GM10266 (cell line): ENCODE data around the gene RAPGEF1.
"Not testable (repeated sequence)": the region's sequence is repeated elsewhere in the genome, so short reads cannot be mapped to it uniquely, and the experiment has no call there.

Experiments
- DNase-seq: peaks from one replicate; pipeline ENCODE4 v3.0.0; 2012; ENCODE audit errors: extremely low spot score
- TF ChIP-seq, protein P1 (sequence below): IDR thresholded peaks from 2 replicates; pipeline ENCODE4 v1.5.1; 2012; ENCODE audit warnings: mild to moderate bottlenecking, low read depth; ENCODE audit not compliant: control insufficient read depth, insufficient read depth; ENCODE audit errors: missing control alignments

Gene RAPGEF1

DNA sequence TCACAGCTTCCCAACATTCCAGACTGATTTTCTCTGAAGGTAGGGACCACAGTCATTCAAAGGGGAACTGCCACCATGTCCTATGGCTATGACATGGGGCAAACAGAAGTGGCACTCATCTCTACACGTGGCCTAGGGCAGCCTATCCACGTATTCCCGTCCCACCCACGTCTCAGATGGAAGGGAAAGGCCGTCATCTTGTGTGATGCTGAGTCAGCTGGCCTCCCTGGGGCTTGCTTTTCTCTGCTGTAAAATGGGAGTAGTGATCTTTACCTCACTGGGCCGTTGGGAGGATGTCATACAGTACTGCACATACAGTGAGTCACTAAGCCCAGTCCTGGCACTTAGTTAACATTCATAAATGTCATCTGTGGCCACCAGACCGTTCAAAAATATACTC lies 72.3 kb downstream of the RAPGEF1 start:
- DNase-seq: no peak
- TF ChIP-seq, protein P1, sequence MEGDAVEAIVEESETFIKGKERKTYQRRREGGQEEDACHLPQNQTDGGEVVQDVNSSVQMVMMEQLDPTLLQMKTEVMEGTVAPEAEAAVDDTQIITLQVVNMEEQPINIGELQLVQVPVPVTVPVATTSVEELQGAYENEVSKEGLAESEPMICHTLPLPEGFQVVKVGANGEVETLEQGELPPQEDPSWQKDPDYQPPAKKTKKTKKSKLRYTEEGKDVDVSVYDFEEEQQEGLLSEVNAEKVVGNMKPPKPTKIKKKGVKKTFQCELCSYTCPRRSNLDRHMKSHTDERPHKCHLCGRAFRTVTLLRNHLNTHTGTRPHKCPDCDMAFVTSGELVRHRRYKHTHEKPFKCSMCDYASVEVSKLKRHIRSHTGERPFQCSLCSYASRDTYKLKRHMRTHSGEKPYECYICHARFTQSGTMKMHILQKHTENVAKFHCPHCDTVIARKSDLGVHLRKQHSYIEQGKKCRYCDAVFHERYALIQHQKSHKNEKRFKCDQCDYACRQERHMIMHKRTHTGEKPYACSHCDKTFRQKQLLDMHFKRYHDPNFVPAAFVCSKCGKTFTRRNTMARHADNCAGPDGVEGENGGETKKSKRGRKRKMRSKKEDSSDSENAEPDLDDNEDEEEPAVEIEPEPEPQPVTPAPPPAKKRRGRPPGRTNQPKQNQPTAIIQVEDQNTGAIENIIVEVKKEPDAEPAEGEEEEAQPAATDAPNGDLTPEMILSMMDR: no peak

DNA sequence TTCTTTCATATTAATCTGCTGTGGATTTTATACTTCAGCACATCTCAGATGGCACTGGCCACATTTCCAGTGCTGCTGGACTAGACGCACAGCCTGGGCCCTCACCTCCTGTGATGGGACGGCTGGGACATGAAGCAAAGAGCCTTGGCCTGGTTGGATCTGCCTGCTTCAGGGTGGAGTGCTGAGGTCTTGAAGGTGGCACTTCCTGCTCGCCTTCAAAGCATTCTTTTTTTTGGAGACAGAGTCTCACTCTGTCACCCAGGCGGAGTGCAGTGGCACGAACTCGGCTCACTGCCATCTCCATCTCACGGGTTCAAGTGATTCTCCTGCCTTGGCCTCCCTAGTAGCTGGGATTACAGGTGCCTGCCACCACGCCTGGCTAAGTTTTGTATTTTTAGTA lies 73.1 kb downstream of the RAPGEF1 start:
- DNase-seq: no peak
- TF ChIP-seq, protein P1: no peak

DNA sequence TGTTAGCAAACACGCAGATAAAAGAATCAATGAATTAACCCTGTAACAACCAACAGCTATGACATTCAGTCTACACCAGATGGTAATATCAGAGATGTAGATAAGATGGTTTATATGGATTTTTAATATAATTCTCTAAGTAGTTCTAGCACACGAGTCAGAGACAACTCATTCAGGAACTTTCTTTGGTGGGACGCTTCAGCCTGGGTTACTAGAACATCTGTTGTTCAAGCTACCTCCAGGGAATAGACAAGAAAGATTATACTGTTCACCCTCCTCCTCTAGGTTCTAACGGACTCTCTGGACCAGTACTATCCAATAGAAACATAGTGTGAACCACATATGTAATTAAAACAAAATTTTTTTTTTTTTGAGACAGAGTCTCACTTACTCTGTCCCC lies 73.8 kb downstream of the RAPGEF1 start:
- no peak for DNase-seq
- TF ChIP-seq, protein P1: no peak

DNA sequence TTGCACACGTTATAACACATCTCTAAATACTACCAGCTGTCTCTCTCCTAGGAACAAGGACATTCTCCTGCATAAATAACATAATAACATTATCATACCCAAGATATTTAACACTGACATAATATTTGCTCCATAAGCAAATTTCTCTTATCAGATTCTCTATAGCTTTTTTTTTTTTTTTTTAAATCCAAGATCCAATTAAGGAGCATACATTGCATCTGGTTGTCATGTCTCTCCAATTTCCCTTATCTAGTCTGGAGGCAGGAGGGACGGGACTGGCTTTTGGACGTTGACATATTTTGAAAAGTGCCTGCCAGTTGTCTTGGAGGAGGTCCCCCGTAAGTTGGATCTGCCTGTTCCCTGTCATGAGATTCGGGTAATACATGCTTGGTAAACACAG lies 76.6 kb downstream of the RAPGEF1 start:
- DNase-seq: no peak
- TF ChIP-seq, protein P1: no peak

DNA sequence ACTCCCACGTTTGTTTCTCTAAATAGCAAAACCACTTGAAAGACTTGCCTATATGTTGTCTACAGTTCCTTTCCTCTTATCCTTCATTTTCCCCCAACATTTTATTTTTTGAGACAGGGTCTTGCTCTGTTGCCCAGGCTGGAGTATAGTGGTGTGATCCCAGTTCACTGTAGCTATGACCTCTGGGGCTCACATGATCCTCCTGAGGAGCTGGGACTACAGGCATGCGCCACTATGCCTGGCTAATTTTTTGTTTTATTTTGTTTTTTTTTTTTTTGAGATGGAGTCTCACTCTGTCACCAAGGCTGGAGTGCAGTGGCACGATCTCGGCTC lies 77.6 kb downstream of the RAPGEF1 start:
- not testable (repeated sequence) for DNase-seq

DNA sequence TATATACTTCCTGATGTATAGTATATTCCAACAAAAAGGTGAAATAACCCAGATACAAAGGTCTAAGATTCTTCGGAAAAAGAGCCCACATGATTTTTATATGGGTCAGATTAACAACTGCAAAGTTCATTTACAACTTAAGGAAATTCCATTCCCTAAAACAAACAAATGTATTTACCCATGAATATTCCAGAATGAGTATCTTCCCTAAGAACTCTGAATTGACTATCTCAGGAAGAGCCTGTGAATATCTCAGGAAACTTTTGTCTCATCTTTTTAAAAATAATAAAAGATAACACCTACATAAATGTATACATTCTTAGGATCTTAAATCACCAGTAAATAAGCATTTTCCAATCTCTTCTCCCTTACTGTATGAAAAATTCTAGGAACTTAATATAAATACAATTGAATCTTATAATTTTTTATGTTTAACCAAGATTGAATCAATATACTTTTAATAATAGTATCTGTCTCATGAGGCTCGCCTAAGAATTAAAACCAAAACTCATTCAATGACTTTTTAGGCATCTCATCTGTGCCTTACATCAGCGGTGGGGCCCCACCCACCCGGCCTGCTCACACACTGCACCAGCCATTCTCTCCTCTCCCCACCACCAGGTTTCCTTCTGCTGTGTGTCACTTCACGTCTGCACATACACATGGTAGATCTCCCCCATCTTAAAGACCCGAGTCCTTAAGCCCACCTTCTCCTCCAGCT lies 78.1 kb downstream of the RAPGEF1 start:
- DNase-seq: no peak
- TF ChIP-seq, protein P1: no peak

DNA sequence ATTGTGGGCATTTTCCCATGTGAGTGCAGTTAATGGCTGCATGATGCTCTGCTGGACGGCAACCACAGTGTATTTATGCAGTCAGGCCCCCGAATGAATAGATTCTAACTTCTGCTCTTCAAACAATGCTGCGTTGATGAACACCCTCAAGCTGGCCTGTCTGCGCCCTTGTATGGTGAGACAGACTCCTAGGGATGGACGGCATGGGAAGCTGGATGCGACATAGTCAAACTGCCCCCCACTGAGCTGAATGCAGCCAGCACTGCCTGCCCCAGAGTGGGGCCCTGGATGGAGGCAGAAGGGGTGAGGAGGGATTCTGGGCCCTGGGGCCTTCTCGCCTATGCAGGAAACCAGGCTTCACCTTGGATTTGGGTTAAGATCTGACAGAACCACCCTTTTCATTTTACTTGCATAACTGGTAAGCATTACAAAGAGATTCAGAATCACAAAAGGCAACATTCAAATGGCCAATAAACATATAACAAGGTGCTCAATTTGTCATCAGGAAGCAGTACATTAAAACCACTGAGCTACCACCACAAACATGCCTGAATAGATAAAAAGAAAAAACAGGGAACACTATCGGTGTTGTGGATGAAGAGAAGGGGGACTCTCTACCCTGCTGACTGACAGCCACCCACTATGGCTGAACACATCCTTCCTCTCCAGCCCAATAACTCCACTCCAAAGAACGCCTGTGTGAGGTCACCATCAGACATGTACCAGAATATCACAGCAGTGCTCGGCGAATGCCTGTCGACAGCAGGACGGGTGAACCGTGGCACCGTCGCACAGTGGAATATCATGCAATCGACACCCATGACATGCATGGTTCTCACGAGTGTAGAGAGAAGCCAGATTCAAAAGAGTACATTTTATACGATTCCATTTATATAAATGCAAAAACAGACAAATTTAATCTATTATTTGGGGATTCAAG lies 79.1 kb downstream of the RAPGEF1 start:
- TF ChIP-seq, protein P1: no peak
- no peak for DNase-seq
